ENCODE data around the gene REL.

GRCh38 chr2:60932954-60933353, 51.6 kb downstream of the REL start:
- TF ChIP-seq REST (IDR thresholded peaks at IDR 0.05; ENCODE audit: low read depth) (no peak), CTCF (IDR thresholded peaks at IDR 0.05 in 2 of 3, conservative IDR thresholded peaks at IDR 0.05 in 1 of 3; ENCODE audit: borderline replicate concordance in 1 of 3, insufficient read depth in 1 of 3, low read depth in 2 of 3, low read length in 2 of 3) (no peak), MAX (IDR thresholded peaks at IDR 0.05) (no peak), RAD21 (IDR thresholded peaks at IDR 0.05; ENCODE audit: low read depth) (no peak), JUND (IDR thresholded peaks at IDR 0.05) (no peak), POLR2A (IDR thresholded peaks at IDR 0.05; ENCODE audit: borderline replicate concordance, extremely low read depth, insufficient read depth, insufficient read length) (no peak), POLR2AphosphoS5 (IDR thresholded peaks at IDR 0.05; ENCODE audit: low read depth, low read length) (no peak), ELF1 (IDR thresholded peaks at IDR 0.05; ENCODE audit: borderline replicate concordance, low read depth) (no peak), ZFX (IDR thresholded peaks at IDR 0.05) (no peak)
